Activated CD4-positive, alpha-beta T cell treated with anti-CD3 and anti-CD28 coated beads, Interleukin-2, amount 50 U/mL, for 4 hours (primary cell): ENCODE results near the gene BPIFB2.

Experiments used
- DNase-seq, 2 experiments: peaks; one replicate each; pipeline ENCODE4 v3.0.0-alpha.2; 2020

Gene BPIFB2

DNA sequence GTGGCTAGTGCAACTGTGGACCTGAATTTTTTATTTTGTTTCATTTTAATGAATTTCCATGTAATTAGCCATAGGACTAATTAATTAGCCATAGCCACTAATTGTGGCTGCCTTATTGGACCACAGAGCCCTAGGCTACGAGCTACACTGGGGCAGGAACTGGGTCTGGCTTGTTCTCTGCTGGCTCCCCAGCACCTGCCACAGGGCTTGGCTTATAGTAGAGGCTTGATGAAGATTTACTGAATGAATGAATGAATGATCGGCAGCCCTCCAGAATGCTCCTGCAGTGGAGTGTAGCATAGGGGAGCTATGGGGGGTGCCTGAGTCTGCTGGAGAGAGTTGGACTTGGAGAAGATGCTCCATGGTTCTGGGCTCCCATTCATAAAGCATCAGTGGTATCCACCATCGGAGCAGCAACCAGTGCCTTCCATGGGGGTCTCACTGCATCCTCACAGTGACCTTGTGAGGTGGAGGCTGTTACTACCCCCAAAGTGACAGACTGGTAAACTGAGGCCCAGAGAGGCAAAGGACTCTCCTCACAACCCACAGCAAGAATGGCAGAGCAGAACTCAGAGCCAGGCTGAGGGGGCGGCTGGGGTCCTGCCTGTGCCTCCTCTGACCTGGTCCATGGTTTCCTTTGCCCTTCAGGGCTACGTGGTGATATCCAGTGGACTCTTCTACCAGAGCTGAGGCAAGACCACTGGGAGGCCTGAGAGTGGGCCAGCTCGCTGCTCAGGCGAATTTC lies 15.4 kb downstream of the BPIFB2 start:
- DNase-seq = no peak

DNA sequence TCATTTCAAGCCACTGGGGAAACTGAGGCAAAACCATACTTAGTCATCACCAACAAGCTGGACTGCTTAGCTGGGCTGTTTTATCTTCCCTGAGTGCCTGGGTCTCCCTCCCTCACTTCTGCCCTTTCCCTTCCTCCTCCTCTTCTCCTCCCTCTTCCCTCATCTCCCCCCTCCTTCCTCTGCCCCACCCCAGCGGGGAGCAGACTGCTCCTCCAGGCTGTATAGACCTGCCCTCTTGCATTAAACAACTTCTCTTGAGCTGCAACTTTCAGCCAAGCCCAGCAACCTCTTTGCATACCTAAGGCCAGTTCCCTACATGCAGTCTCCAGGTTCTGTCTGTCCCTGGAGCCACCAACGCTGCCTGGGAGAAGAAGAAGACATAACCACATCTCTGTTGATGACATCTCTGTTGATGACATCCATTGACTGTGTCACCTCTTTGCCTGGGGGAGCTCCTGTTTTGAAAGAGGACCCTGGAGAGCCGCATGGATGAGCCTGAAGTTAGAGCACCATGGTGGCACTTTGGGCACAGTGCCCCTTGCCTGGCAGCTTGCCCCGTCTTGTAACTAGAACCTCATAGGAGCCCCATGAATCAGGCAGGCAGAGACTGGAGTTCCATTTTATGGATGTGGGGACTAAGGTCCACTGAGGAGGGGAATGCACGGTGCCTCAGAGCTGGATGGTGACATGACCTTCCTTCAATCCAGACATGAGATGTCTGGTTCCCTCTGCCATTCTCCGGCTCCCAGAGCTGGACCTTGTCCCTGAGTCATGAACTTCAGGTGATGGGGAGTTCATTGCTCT lies 16.1 kb downstream of the BPIFB2 start:
- no peak for DNase-seq

DNA sequence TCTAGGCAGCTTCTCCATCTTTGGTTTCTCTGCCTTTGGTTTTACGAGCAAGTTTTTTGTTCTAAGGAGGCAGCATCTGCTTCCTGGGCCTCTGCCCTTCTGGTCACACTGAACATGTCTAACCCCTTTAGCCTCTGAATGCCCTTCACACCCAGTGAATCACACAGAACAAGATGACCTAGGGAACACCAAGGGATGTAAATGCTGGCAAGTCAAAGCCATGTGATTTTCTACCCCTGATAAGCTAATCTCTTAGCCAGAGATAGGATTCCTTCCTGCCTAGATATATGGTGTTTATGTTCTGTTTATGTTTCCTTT lies 16.7 kb downstream of the BPIFB2 start:
- DNase-seq = no peak

DNA sequence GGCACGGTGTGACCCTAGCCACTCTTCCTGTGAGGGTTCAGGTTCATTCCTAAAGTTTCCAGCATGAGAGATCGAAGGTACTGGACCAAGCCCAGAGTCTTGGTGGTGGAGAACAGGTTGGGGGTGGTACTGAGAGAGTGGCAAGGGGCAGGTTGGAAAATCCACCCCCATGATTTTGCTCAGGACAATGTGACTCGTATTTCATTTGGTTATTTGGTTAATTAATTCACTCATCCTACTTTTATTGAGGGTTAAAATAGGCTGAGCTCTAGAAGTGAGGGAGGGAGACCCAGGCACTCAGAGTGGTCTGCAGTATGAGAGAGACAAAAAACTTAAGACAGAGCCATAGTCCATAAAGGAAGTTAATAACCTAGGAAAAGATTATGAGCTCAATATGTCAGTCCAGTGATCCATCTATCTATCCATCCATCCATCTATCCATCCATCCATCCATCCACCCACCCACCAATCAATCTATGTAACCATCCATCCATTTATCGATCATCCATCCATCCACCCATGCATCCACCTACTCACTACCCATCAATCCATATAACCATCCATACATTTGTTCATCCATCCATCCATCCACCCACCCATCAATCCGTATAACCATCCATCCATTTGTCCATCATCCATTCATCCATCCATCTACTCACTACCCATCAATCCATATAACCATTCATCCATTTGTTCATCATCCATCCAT lies 17.3 kb downstream of the BPIFB2 start:
- no peak for DNase-seq

DNA sequence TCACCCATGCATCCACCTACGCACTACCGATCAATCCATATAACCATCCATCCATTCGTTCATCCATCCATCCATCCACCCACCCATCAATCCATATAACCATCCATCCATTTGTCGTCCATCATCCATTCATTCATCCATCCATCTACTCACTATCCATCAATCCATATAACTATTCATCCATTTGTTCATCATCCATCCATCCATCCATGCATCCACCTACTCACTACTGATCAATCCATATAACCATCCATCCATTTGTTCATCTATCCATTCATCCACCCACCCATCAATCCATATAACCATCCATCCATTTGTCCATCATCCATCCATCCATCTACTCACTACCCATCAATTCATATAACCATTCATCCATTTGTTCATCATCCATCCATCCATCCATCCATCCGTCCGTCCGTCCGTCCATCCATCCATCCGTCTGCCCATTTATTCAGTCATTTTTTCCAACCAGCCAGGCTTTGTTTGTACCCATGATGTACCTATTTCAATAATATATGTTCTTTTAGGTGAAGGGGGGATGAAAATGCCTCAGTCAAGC lies 17.9 kb downstream of the BPIFB2 start:
- DNase-seq = no peak

DNA sequence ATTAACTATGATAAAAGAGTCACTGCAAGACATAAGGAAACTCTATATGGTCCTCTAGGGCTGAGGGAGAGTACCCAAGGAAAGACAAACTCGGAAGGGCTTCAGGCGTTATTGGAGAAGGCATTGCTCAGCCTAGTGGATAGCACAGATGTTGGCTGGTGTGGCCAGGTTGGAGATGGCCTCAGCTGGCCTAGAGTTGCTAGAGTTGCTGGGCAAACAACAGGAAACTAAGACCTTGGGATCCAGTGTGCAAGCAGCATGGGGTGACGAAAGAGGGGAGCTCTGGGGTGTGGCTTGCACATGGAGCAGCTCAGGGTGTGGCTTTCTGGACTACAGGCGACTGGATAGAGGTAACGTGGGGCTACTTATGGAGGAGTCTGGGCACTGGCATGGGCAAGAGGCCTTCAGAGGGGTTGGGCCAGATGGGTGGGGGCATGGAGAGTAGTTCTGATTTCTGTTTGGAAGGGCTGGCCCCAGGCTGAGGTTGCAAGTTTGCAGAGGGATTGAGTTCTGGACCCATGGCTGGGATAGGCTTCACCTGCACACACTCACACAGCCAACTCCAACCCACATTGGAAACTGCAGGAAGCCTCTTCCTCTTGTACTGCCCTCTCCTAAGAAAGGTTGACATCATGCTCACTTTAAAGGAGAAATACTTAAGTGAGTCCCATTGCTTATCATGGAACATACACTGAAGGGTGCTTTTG lies 18.7 kb downstream of the BPIFB2 start:
- DNase-seq = no peak

DNA sequence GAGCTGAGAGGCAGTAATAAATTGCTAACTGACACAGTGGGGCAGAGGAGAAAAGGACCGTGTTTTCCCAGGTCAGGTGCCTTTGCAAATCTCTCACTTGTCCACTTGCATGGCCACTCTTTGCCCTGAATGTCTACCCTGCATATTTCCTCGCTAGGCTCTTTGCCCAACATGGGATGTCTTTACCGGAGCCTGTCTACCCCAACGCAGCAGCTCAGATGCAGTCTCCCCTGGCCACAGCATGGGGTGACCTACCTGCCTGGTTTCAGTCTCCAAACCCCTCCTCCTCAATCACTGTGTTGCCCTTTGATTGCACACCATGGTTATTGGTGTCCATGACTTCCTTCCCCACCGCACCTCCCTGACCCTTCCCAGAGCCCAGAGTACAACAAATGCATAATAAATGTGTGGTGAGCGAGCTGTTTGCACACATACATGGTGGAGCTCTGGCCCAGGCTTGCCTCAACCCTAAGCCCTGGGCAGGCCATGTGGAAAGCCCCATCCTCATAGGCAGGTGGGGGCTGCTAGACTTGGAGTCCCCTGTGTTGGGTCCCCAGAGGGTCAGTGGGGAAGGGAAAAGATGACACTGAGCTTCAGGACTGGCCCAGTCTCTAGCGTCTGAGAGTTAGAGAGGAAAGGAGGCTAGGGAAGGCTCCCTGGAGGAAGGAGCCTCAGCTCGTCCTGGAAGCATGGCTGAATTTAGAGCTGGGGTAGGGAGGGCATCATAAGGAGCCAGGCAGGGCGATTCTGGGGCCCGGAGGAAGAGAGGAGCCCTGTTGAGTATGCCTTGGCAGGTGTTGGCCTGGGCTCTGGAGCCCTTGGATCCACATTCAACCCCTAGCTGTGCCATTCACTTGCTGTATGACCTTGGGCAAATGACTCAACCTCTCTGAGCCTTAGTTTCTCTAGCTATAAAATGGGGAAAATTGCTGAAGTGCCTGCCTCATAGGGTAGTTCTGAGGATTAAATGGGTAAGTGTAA lies 19.6 kb downstream of the BPIFB2 start:
- DNase-seq = no peak

DNA sequence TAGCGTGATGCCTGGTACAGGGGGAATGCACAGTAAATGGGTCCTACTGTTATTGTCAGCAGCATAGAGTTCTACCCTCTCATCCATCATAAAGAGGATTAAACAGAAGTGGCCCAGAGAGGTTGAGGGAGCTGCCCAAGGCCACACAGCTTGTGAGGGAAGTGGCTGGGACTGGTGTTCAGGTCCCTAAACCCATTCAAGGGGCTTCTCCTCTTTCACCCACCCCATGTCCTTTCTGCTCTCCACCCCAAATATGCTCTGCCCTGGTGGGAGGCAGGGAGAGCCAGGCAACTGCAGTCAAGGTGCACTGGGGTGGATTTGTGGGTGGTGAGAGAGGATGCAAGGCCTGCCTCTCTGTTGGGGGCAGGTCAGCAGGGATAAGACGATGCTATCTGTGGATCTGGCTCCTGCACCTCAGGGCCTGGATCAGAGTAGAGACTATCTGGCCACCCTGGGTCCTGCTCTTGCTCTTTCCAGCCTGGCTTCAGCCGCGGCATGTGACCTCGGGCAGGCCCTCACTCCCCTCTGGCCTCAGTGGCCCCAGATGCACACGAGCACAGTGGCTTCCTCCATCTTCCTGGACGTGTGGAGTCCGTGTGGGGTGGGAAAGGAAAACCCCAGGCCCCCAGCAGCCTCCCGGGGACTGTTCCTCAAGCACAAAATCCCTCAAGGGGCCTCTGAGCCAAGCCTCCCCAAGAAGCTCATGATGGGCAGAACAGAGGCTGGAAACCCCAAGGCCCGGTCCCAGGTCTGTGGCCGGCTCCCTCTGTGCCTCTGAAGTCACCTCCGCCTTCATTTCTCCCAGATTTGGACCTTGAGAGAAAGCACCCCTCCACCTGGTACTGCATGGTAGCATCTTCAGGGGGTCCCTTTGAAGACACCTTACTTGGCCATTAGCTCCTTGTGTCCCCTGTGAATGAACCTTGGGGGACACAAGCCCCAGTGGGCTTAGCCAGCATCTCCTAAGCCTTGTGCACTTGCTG lies 20.6 kb downstream of the BPIFB2 start:
- no peak for DNase-seq

DNA sequence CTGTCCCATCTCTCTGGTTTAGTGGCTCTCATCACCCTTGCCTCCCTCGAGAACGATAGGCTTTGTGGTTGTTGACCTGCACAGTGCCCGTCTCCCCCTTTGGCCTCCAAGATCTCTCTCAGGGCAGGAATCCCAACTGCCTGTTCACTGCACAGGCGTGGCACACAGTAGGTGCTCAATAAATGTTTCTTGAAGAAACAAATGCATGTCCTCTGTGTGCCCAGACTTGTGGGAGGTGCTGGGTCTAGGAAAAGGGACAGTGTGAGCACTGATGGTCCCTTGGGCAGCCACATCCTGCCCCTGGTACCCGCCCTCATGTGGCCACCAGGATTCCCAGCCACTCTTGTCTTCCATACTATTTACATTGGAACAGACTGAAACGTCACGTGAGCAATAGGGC lies 21.4 kb downstream of the BPIFB2 start:
- DNase-seq = no peak

DNA sequence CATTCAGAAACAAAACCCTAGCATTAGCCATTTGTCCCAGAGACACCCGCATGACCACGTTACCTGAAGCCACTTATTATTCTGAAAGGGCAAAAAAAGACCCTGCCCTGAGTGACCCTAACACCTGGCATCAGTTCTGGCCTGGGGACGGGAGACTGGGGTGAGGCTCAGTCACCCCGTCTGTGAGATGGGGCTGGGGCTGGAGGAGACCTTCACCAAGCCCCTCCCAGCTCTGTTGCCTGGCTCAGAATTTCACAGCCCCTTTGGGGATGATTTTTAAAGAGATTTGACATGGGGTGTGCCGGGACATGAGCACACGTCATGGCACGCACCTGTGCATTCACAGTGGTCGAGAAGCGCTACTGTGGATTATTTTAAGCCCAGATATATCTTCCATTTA lies 22.6 kb downstream of the BPIFB2 start:
- no peak for DNase-seq

DNA sequence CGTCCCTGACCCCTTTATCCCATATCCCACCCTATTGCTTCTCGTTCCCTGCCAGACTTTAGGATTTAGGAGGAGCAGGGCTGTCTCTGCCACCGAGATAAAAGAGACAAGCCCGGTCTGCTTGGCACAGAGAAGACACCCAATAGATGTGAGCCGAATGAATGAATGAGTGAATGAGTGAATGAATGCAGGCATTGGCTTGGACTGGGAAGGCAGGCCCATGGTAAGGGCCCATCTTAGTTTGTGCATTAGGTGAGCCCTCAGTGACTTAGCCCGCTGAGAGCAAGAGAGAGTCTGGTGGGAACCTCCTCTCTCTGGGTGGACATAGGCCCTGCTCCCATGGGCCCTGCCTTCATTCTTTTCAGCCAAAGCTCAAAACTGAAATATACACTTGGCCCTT lies 23.1 kb downstream of the BPIFB2 start:
- DNase-seq = no peak

DNA sequence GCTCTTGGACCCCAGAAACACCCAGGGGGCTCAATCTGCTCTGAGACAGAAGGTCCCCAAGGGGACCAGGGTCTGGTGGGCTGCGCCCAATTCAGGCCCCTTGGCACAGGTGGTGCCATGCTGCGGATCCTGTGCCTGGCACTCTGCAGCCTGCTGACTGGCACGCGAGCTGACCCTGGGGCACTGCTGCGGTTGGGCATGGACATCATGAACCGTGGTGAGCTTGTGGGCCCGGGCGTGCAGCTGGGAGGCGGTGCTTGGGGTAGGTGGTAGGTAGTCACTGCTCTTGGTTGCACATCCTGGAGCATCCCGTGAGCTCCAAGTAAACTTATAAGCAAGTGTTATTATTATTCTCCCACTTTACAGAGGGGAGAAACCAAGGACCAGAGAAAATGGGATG lies 24.0 kb downstream of the BPIFB2 start, which contains the start of gene BPIFB6:
Gene BPIFB6, plus strand, starts transcription at position 118 of the 400 bp plus-strand sequence. Its CDS starts 0 bp downstream, at position 118.
- DNase-seq = no peak

DNA sequence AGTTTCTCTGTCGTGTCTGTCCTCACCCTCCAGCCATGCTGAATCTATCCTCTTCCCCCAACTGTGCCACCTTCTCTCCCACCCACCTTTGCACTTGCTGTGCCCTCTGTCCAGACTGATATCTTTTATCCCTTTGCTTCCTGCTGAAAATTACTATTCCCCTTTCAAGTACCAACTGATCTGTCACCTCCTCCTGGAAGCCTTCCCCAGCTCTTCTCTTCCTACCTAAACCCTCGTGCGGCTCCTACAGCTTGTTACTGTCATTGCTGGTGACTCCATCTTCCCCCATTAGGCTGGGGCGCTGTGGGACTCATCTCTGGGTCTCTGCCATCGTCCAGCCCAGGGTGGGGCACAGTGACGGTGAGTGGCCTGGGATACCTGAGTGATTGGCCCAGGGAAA lies 25.1 kb downstream of the BPIFB2 start:
- DNase-seq = no peak

DNA sequence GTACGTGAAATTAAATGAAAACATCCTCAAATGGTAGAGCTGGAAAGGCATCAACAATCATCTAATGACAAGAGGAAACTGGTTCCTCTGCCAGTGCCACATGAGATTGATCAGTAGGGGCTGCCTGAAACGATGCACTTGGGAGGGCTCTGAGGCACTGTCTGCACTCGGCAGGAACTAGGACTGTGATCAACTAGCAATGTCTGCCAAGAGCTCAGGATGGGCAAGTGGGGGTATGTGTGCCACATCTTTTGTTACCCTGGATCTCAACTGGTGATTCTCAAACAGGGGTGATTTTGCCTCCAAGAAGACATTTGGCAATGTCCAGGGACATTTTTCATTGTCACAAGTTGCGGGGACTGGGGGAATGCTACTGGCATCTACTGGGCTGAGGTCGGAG lies 25.9 kb downstream of the BPIFB2 start:
- DNase-seq = no peak

DNA sequence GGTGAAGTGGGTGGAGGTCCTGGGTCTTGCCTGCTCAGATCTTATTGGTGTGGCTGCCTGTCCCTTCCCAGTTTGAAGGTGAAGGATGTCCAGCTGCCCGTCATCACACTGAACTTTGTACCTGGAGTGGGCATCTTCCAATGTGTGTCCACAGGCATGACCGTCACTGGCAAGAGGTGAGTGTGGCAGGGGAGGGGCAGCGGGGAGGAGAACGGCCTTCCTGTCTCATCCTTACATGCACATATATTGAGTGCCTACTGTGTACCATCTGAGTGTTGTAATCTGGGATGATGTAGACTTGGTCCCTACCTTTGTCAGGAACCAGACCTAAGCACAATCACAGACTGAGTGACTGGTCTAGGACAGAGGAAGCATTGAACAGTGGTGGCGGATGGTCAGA lies 26.6 kb downstream of the BPIFB2 start:
- DNase-seq = no peak

DNA sequence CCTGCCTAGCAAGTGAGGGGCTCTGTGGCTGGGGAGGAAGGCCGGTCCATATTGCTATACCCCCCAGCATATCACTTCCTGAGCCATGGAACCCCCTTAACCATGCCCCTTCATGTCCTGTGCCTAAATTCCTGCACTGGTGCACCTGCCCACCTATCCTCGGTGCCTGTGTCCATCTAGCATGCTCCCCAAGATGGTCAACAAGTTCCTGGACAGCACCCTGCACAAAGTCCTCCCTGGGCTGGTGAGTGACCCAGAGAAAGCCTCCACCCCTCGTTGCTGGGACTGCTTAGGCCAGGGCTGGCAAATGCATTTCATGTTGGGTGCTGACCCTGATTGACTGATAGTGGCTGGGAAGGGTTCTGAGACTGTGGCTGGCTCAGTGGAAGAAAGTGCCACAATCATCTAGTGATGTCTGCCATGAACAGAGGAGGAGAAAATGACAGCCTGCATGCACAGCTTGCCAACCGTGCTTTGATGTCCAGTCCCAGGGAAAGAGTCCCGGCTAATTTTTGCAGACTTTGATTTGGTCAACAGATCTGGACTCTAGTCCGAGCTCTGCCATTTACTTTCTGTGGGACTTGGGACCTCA lies 27.5 kb downstream of the BPIFB2 start:
- no peak for DNase-seq

DNA sequence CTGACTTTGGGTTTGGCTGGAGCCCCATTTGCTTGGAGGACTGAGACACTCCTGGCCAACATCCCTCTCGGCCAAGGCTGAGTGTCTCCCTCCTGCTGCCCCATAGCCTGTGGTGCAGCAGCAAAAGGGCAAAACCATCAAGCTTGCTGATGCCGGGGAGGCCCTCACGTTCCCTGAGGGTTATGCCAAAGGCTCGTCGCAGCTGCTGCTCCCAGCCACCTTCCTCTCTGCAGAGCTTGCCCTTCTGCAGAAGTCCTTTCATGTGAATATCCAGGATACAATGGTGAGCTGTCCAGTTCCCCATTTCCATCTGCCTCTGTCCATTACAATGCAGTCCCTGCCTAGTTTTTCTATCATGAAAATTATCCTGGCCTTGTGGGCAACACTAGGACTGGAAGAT lies 30.0 kb downstream of the BPIFB2 start:
- no peak for DNase-seq

DNA sequence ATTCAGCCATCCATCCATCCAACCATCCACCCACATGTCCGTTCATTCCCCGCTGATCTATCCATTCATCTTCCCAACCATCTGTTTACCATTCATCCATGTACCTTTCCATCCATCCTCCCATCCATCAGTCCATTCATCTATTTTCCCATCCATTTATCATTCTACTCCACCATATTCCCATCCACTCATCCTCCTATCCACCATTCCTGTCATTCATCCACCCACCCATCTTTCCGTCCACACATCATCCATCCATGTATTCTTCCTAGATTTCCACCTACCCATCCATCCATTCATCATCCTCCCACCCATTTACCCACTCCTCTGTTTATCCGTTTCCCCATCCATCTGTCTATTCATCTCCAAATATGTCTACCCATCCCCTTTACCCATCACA lies 30.7 kb downstream of the BPIFB2 start:
- no peak for DNase-seq

DNA sequence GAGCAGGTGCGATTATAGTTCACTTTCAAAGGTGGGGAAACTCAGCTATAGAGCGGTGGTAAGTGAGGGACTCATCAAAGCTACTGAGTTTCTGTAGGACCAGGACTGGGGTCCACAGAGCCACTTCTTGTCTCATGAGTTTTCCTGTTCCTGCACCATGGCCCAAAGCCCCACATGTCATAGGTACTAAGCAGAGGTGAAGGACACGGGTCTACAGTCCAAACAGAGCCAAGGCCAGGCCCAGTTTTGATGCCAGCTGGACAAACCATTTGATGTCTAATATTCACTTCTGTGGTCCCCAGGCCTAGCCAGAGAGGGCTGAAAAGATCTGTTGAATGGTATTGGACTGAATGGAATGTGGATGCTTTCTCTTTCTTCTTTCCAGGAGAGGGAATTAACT lies 34.9 kb downstream of the BPIFB2 start:
- DNase-seq = no peak
